Parathyroid adenoma (tissue), 2 donors: Measurements from ENCODE around the gene ANO2.

Experiments used
- H2AFZ ChIP-seq: fragments of 300-600 bp; sonication (generic); one replicate; pipeline ENCODE4 v1.7.0; 2017; ENCODE audit warnings: antibody characterized with exemption, mild to moderate bottlenecking
- H3K27ac ChIP-seq: fragments of 300-600 bp; sonication (generic); one replicate; pipeline ENCODE4 v1.7.0; 2017
- H3K27me3 ChIP-seq: fragments of 300-600 bp; sonication (generic); one replicate; pipeline ENCODE4 v1.7.0; 2017; ENCODE audit warnings: low read length; ENCODE audit not compliant: control insufficient read depth, insufficient read depth
- H3K36me3 ChIP-seq: fragments of 300-600 bp; sonication (generic); one replicate; pipeline ENCODE4 v1.7.0; 2017; ENCODE audit warnings: low read length; ENCODE audit not compliant: control insufficient read depth, insufficient read depth
- H3K4me1 ChIP-seq: fragments of 300-600 bp; sonication (generic); one replicate; pipeline ENCODE4 v1.7.0; 2017; ENCODE audit warnings: control low read depth
- H3K4me2 ChIP-seq: fragments of 300-600 bp; sonication (generic); one replicate; pipeline ENCODE4 v1.7.0; 2017; ENCODE audit warnings: low read length
- H3K4me3 ChIP-seq: fragments of 300-600 bp; sonication (generic); one replicate; pipeline ENCODE4 v1.7.0; 2017; ENCODE audit warnings: low read depth, low read length
- H3K79me2 ChIP-seq: fragments of 300-600 bp; sonication (generic); one replicate; pipeline ENCODE4 v1.7.0; 2017; ENCODE audit warnings: control low read depth
- H3K9ac ChIP-seq: fragments of 300-600 bp; sonication (generic); one replicate; pipeline ENCODE4 v1.7.0; 2017; ENCODE audit warnings: mild to moderate bottlenecking
- H3K9me3 ChIP-seq: fragments of 300-600 bp; sonication (generic); one replicate; pipeline ENCODE4 v1.7.0; 2017; ENCODE audit warnings: low read length; ENCODE audit not compliant: control insufficient read depth
- TF ChIP-seq, protein P1 (sequence below): fragments of 300-600 bp; sonication (generic); IDR thresholded peaks from one replicate; pipeline ENCODE4 v1.7.0; 2017; ENCODE audit warnings: antibody characterized with exemption, mild to moderate bottlenecking
- donor health status: primary hyperparathyroidism.

Gene ANO2

DNA sequence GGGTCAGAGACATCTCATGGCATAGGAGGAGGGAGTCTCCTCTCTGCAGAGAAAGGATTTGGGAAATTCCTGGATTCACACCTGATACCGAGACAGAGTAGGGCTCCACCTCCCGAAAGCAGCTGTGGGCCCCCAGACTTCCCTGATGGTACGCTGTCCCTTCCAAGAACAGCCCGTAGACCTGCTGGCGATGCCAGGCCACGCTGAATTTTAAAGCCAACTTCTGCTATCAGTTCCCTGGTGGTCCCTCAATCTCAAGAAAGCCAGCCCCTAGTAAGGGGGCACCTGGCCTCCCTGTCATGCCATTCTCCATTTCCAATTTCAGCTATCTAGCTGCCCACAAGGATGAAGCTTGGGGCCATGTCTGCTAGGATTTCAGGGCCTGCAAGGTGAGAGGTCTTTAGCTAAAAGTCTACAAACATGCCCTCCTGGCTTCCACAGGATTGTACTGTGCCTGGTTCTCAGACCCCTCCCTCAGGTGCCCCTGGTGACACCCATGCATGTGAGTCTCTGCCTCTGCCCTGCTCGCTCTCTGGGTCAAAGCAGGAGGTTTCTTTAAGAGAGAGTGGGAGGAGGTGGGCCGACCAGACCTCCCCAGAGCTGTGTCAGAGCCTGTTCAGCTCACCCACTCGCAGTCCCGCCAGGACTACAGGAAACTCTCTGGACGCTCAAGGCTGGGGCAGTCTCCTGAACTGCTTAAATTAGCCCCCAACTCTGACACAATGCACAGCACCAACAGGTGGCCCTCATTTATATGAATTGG is 30.5 kb downstream of the ANO2 start:
- Histone ChIP-seq H3K36me3 (no peaks in the 10 kb centered on the region), H3K27me3 (no peaks in the 10 kb centered on the region), H3K9ac (no peak overlapping the region), H3K4me2 (no peak overlapping the region), H3K4me3 (no peak overlapping the region), H3K79me2 (no peaks in the 10 kb centered on the region), H2AFZ (no peak overlapping the region), H3K9me3 (no peaks in the 10 kb centered on the region), H3K27ac (no peak overlapping the region), H3K4me1 (no peaks in the 10 kb centered on the region)
- TF ChIP-seq, protein P1, sequence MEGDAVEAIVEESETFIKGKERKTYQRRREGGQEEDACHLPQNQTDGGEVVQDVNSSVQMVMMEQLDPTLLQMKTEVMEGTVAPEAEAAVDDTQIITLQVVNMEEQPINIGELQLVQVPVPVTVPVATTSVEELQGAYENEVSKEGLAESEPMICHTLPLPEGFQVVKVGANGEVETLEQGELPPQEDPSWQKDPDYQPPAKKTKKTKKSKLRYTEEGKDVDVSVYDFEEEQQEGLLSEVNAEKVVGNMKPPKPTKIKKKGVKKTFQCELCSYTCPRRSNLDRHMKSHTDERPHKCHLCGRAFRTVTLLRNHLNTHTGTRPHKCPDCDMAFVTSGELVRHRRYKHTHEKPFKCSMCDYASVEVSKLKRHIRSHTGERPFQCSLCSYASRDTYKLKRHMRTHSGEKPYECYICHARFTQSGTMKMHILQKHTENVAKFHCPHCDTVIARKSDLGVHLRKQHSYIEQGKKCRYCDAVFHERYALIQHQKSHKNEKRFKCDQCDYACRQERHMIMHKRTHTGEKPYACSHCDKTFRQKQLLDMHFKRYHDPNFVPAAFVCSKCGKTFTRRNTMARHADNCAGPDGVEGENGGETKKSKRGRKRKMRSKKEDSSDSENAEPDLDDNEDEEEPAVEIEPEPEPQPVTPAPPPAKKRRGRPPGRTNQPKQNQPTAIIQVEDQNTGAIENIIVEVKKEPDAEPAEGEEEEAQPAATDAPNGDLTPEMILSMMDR, result no peak

DNA sequence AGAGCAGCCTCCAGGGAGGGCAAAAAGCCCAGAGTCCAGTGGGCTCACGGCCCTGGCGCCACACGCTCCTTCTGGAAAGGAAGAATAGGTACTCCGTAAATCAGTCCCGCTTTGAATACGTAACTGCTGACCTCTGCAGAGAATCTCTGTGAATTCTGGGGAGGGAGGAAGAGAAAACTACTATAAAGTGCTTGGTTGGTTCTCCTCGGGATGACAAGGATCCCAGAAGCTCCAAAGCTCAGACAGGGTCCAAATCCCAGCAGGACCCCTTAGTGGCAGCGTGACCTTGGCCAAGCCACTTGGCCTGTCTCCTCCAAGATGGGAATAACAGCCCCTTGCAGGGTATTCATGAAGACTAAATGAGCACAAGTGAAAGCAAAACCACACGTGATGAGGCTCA is 31.7 kb downstream of the ANO2 start:
- H3K79me2 ChIP-seq, result no peaks in the 10 kb centered on the region
- H3K9ac ChIP-seq, result no peak overlapping the region
- H3K9me3 ChIP-seq, result no peaks in the 10 kb centered on the region
- no peaks in the 10 kb centered on the region for H3K27me3 ChIP-seq
- H3K36me3 ChIP-seq, result no peaks in the 10 kb centered on the region
- no peak overlapping the region for H2AFZ ChIP-seq
- no peaks in the 10 kb centered on the region for H3K4me1 ChIP-seq
- H3K4me2 ChIP-seq, result no peak overlapping the region
- TF ChIP-seq, protein P1, result no peak
- H3K27ac ChIP-seq, result no peak overlapping the region
- no peak overlapping the region for H3K4me3 ChIP-seq

DNA sequence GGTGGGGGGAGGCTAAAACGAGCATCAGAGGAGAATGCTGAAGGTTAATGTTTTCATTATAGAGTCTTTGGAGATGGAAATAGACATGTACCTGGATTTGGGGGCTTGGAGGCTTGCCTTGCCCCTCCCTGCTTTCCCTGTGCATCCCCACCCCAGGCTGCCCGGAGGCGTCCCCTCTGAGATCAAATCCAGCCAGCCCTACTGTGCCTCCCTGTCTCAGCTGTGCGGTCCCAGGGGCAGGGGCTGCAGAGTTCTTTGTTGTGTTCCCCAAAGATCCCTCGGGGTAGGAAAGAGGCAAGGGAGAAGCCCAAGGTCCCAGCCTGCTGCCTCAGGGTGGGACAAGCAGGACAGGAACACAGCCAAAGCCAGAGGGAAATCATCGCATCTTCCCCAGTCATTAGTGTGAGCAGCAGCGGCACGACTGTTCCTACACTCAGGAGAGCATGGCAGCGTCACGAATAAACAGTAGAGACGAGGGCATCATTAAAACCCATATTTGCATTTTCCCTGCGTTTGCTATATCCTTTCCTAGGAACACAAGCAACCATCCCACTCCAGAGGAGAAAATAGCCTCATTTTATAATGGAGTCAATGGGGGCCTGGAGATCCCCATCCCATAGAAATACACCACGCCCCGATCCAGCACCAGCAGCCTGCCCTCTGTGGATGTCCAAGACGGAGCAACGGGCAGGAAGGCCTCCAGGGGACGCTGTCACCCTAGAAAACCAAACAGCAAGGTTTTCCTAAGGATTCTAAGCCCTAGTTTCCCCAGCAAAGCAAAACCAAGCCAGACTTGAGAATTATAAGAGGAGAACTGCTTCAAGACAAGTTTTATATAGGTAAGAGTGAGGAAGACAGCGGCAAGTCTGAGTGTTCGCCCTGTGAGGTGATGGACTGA is 32.4 kb downstream of the ANO2 start:
- H3K4me3 ChIP-seq, result no peak overlapping the region
- no peak overlapping the region for H3K27ac ChIP-seq
- no peak overlapping the region for H3K9ac ChIP-seq
- no peaks in the 10 kb centered on the region for H3K9me3 ChIP-seq
- no peaks in the 10 kb centered on the region for H3K79me2 ChIP-seq
- H3K4me2 ChIP-seq, result no peak overlapping the region
- TF ChIP-seq, protein P1, result no peak
- no peaks in the 10 kb centered on the region for H3K4me1 ChIP-seq
- H3K36me3 ChIP-seq, result no peaks in the 10 kb centered on the region
- H3K27me3 ChIP-seq, result no peaks in the 10 kb centered on the region
- H2AFZ ChIP-seq, result no peak overlapping the region

DNA sequence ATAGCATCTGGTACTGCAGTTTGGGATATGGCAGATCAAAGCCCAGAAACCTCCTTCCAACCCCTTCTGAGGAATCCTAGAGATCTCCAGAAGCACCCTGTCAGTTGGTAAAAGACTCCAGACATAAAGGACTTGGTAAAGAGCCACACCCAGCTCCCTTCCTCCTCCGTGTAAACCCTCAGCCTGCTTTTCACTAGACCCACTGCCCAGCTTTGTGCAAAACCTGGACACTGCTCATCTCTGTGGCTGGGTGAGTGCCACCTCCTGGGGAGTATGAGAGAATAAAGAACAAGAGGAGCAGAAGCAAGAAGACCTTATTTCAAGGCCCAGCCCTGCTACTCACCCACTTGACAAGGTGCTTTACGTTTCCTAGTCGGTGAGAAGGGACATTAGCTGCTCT is 33.0 kb downstream of the ANO2 start:
- Histone ChIP-seq H3K36me3 (no peaks in the 10 kb centered on the region), H2AFZ (no peak overlapping the region), H3K9me3 (no peaks in the 10 kb centered on the region), H3K4me1 (no peaks in the 10 kb centered on the region), H3K9ac (no peak overlapping the region), H3K4me2 (no peak overlapping the region), H3K27me3 (no peaks in the 10 kb centered on the region), H3K27ac (no peak overlapping the region), H3K4me3 (no peak overlapping the region), H3K79me2 (no peaks in the 10 kb centered on the region)
- TF ChIP-seq, protein P1, result no peak
